Posterior cingulate gyrus (tissue), 11 donors: ENCODE measurements around the gene IL12RB2.

ENCODE experiments used
- DNase-seq, 10 donors: peaks; one replicate each; pipeline versions ENCODE4 v3.0.0 to v3.0.0-alpha.2; 2020 to 2021; ENCODE audit warnings: mixed read lengths in 3 of 10
- intact Hi-C: fragments of 100-400 bp; cut with DNase I; formaldehyde crosslinking; loops from one replicate; pipeline ENCODE4 v1.15.1; 2023

The IL12RB2 gene

GRCh38 chr1:67346982-67347381 lies 39.3 kb downstream of the IL12RB2 start:
- intact Hi-C loops: loop anchor here (1.0 kb wide), 1 partner anchor 153 kb away; no protein-coding TSS in a partner anchor
- DNase-seq: no peak

GRCh38 chr1:67347688-67348472 lies 40.2 kb downstream of the IL12RB2 start:
- DNase-seq: peak in 6 of 10 donors; percentile 23 to 85 (median 40)
- intact Hi-C loops: loop anchor here (1.0 kb wide), 1 partner anchor 152 kb away; no protein-coding TSS in a partner anchor

- intact Hi-C loops: no loop called here
- DNase-seq: no peak
Observed at GRCh38 chr1:67348586-67349252, 41.0 kb downstream of the IL12RB2 start.

GRCh38 chr1:67350783-67351182 lies 43.1 kb downstream of the IL12RB2 start:
- intact Hi-C loops: no loop called here
- DNase-seq: no peak

GRCh38 chr1:67352211-67352610 lies 44.5 kb downstream of the IL12RB2 start:
- intact Hi-C loops: no loop called here
- no peak for DNase-seq

- DNase-seq: no peak
- intact Hi-C loops: no loop called here
Observed at GRCh38 chr1:67355745-67356424, 48.2 kb downstream of the IL12RB2 start.

- intact Hi-C loops: no loop called here
- DNase-seq: no peak
Observed at GRCh38 chr1:67359592-67359991, 51.9 kb downstream of the IL12RB2 start.

GRCh38 chr1:67361641-67362040 lies 54.0 kb downstream of the IL12RB2 start:
- DNase-seq: no peak
- intact Hi-C loops: no loop called here

GRCh38 chr1:67367370-67368045 lies 59.8 kb downstream of the IL12RB2 start:
- intact Hi-C loops: no loop called here
- DNase-seq: peak in 1 of 10 donors; percentile 9

GRCh38 chr1:67368046-67368514 lies 60.4 kb downstream of the IL12RB2 start:
- intact Hi-C loops: no loop called here
- DNase-seq: no peak

- no peak for DNase-seq
- intact Hi-C loops: no loop called here
Observed at GRCh38 chr1:67371043-67371442, 63.4 kb downstream of the IL12RB2 start.

GRCh38 chr1:67371681-67372080 lies 64.0 kb downstream of the IL12RB2 start:
- intact Hi-C loops: no loop called here
- no peak for DNase-seq

- intact Hi-C loops: no loop called here
- DNase-seq: no peak
Observed at GRCh38 chr1:67372136-67372535, 64.5 kb downstream of the IL12RB2 start.

- no peak for DNase-seq
- intact Hi-C loops: no loop called here
Observed at GRCh38 chr1:67372898-67373297, 65.2 kb downstream of the IL12RB2 start.

GRCh38 chr1:67376381-67376780 lies 68.7 kb downstream of the IL12RB2 start:
- intact Hi-C loops: no loop called here

GRCh38 chr1:67377253-67377652 lies 69.6 kb downstream of the IL12RB2 start:
- DNase-seq: no peak
- intact Hi-C loops: no loop called here

More at GRCh38 chr1:67376381-67376780, 68.7 kb downstream of the IL12RB2 start:
- DNase-seq: no peak

- intact Hi-C loops: no loop called here
- no peak for DNase-seq
Observed at GRCh38 chr1:67381154-67381553, 73.5 kb downstream of the IL12RB2 start.

- intact Hi-C loops: no loop called here
- DNase-seq: no peak
Observed at GRCh38 chr1:67382292-67382691, 74.6 kb downstream of the IL12RB2 start.

- no peak for DNase-seq
- intact Hi-C loops: no loop called here
Observed at GRCh38 chr1:67383999-67384638, 76.4 kb downstream of the IL12RB2 start.
